ENCODE data around the gene SEC14L6. TPM values are rescaled to one million over a fixed set of nuclear protein-coding genes. Genes with fewer than 3 reads are reported as not detected.
"Not testable (repeated sequence)": the region's sequence is repeated elsewhere in the genome, so short reads cannot be mapped to it uniquely, and the experiment has no call there.

Gene SEC14L6
- total RNA-seq, 1 donor from 2014 or later: 17.2 TPM

GRCh38 chr22:30547188-30547587, 647 bp upstream of the SEC14L6 start:
- no peak for DNase-seq
- H3K9me3 ChIP-seq: no peaks in the 10 kb centered on the region
- H3K4me3 ChIP-seq: no peak overlapping the region
- intact Hi-C loops (cut with DNase I): no loop called here
- H3K27me3 ChIP-seq: no peaks in the 10 kb centered on the region
- no peaks in the 10 kb centered on the region for H3K4me1 ChIP-seq
- no peak overlapping the region for H3K27ac ChIP-seq
- H3K36me3 ChIP-seq: no peaks in the 10 kb centered on the region
- TF ChIP-seq CTCF (IDR thresholded peaks at IDR 0.05): no peak
- no peak for ATAC-seq

- intact Hi-C loops (cut with DNase I): no loop called here
- DNase-seq: no peak
Measured at GRCh38 chr22:30542811-30543188, 3.7 kb downstream of the SEC14L6 start.

GRCh38 chr22:30541961-30542810, 4.4 kb downstream of the SEC14L6 start:
- DNase-seq (peak; percentile 75), ATAC-seq (peak; percentile 74)
- H3K27me3 ChIP-seq: no peaks in the 10 kb centered on the region
- no peaks in the 10 kb centered on the region for H3K9me3 ChIP-seq
- intact Hi-C loops (cut with DNase I): no loop called here
- no peak for TF ChIP-seq CTCF (IDR thresholded peaks at IDR 0.05)
- peak overlapping the region; percentile 30 for H3K27ac ChIP-seq
- H3K4me1 ChIP-seq: no peaks in the 10 kb centered on the region
- H3K4me3 ChIP-seq: peak overlapping the region; percentile 50
- no peaks in the 10 kb centered on the region for H3K36me3 ChIP-seq

More at GRCh38 chr22:30542811-30543188, 3.7 kb downstream of the SEC14L6 start:
- TF ChIP-seq CTCF (IDR thresholded peaks at IDR 0.05): no peak
- ATAC-seq: no peak
- Histone ChIP-seq H3K27ac (no peak overlapping the region), H3K36me3 (no peaks in the 10 kb centered on the region), H3K27me3 (no peaks in the 10 kb centered on the region), H3K4me3 (peak overlapping the region; percentile 50), H3K4me1 (no peaks in the 10 kb centered on the region), H3K9me3 (no peaks in the 10 kb centered on the region)

- H3K36me3 ChIP-seq; H3K9me3 ChIP-seq; DNase-seq; H3K27me3 ChIP-seq; H3K4me1 ChIP-seq; intact Hi-C loops (cut with DNase I): not testable (repeated sequence)
- ATAC-seq: peak; percentile 21
- Histone ChIP-seq H3K27ac (peak overlapping the region; percentile 30), H3K4me3 (peak overlapping the region; percentile 50)
Measured at GRCh38 chr22:30541511-30541910, 5.0 kb downstream of the SEC14L6 start.

GRCh38 chr22:30539368-30539767, 7.2 kb downstream of the SEC14L6 start:
- TF ChIP-seq CTCF (IDR thresholded peaks at IDR 0.05): no peak
- no peak overlapping the region for H3K27ac ChIP-seq
- H3K27me3 ChIP-seq: no peaks in the 10 kb centered on the region
- no peaks in the 10 kb centered on the region for H3K36me3 ChIP-seq
- H3K4me3 ChIP-seq: no peak overlapping the region
- DNase-seq: no peak
- intact Hi-C loops (cut with DNase I): no loop called here
- no peaks in the 10 kb centered on the region for H3K4me1 ChIP-seq
- H3K9me3 ChIP-seq: no peaks in the 10 kb centered on the region
- no peak for ATAC-seq

- Histone ChIP-seq H3K9me3 (no peaks in the 10 kb centered on the region), H3K27ac (no peak overlapping the region), H3K36me3 (no peaks in the 10 kb centered on the region), H3K27me3 (no peaks in the 10 kb centered on the region), H3K4me1 (no peaks in the 10 kb centered on the region), H3K4me3 (no peak overlapping the region)
- DNase-seq: no peak
- TF ChIP-seq CTCF (IDR thresholded peaks at IDR 0.05): no peak
- no peak for ATAC-seq
- intact Hi-C loops (cut with DNase I): no loop called here
Measured at GRCh38 chr22:30538280-30538679, 8.3 kb downstream of the SEC14L6 start.
